Measurements from ENCODE around the gene TCHP. TPM values are rescaled to one million over a fixed set of nuclear protein-coding genes. Genes with fewer than 3 reads are reported as not detected.

The TCHP gene
- total and polyA plus RNA-seq, 2 of the 13 experiments (the other 11 are each of a cell fraction or from before 2014, with no cell fraction given), result 6.7 to 12.2 TPM

- Histone ChIP-seq H3K36me3 (replicated peaks in 1 of 2; ENCODE audit: control insufficient read depth in 1 of 2, insufficient read depth in 2 of 2, low read length in 2 of 2) (no peaks in the 10 kb centered on the region), H3K27me3 (ENCODE audit: control insufficient read depth in 1 of 2, insufficient read depth in 2 of 2, low read length in 2 of 2) (peaks cover 0 to 3% of the 10 kb centered on the region in 2 experiments; a peak in 2 of 5 replicates), H3K4me1 (ENCODE audit: insufficient read depth, low read length) (peaks cover 70% of the 10 kb centered on the region), H3K9ac (ENCODE audit: insufficient read depth, low read depth, low read length) (no peak overlapping the region), H4K20me1 (ENCODE audit: insufficient read depth, low read length) (no peaks in the 10 kb centered on the region), H3K4me3 (replicated peaks in 1 of 3; ENCODE audit: insufficient read depth in 1 of 3, low read depth in 2 of 3, low read length in 3 of 3) (no peak overlapping the region), H3K4me2 (ENCODE audit: low read depth, low read length) (no peak overlapping the region), H2AFZ (ENCODE audit: low read length) (no peak overlapping the region), H3K9me3 (ENCODE audit: low read length) (no peaks in the 10 kb centered on the region), H3K27ac (ENCODE audit: extremely low read length, insufficient read depth, low read length) (no peak overlapping the region), H3K79me2 (ENCODE audit: insufficient read depth, low read length) (peaks cover 9% of the 10 kb centered on the region)
- 75% methylated on average over 5 of the region's 6 CpGs for WGBS (ENCODE audit: low lambda C conversion rate)
- no peak for ATAC-seq
- CTCF ChIA-PET (ENCODE audit: low intra/inter-chr PET ratio, low total read pairs), result no interaction called here
- POLR2A ChIA-PET, result no interaction called here
- in situ Hi-C loops (cut with HindIII; ENCODE audit: extremely low pct_ligation_motif_present, low pct_unique_long_range_greater_than_20kb) (no loop called here), intact Hi-C loops (cut with micrococcal nuclease; ENCODE audit: unreplicated experiment) (no loop called here)
- peak; percentile 92 for TF ChIP-seq ZNF768 (CRISPR knock-in tag; IDR thresholded peaks at IDR 0.05)
- TF ChIP-seq GLMP (CRISPR knock-in tag; IDR thresholded peaks at IDR 0.05; ENCODE audit: borderline replicate concordance), result no peak
- no peak for TF ChIP-seq DNMT3B (CRISPR knock-in tag; conservative IDR thresholded peaks at IDR 0.05)
- TF ChIP-seq ZMYM3 (CRISPR knock-in tag; IDR thresholded peaks at IDR 0.05), result peak; percentile 27; the same call in 1 of the 2 replicates
- TF ChIP-seq, protein P1, sequence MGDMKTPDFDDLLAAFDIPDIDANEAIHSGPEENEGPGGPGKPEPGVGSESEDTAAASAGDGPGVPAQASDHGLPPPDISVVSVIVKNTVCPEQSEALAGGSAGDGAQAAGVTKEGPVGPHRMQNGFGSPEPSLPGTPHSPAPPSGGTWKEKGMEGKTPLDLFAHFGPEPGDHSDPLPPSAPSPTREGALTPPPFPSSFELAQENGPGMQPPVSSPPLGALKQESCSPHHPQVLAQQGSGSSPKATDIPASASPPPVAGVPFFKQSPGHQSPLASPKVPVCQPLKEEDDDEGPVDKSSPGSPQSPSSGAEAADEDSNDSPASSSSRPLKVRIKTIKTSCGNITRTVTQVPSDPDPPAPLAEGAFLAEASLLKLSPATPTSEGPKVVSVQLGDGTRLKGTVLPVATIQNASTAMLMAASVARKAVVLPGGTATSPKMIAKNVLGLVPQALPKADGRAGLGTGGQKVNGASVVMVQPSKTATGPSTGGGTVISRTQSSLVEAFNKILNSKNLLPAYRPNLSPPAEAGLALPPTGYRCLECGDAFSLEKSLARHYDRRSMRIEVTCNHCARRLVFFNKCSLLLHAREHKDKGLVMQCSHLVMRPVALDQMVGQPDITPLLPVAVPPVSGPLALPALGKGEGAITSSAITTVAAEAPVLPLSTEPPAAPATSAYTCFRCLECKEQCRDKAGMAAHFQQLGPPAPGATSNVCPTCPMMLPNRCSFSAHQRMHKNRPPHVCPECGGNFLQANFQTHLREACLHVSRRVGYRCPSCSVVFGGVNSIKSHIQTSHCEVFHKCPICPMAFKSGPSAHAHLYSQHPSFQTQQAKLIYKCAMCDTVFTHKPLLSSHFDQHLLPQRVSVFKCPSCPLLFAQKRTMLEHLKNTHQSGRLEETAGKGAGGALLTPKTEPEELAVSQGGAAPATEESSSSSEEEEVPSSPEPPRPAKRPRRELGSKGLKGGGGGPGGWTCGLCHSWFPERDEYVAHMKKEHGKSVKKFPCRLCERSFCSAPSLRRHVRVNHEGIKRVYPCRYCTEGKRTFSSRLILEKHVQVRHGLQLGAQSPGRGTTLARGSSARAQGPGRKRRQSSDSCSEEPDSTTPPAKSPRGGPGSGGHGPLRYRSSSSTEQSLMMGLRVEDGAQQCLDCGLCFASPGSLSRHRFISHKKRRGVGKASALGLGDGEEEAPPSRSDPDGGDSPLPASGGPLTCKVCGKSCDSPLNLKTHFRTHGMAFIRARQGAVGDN (CRISPR knock-in tag; IDR thresholded peaks at IDR 0.05), result no peak
- TF ChIP-seq ZNF629 (CRISPR knock-in tag; conservative IDR thresholded peaks at IDR 0.05), result peak; percentile 63
- no peak for TF ChIP-seq EHMT2 (IDR thresholded peaks at IDR 0.05; ENCODE audit: borderline replicate concordance, low read depth, low read length)
- TF ChIP-seq, protein P2, sequence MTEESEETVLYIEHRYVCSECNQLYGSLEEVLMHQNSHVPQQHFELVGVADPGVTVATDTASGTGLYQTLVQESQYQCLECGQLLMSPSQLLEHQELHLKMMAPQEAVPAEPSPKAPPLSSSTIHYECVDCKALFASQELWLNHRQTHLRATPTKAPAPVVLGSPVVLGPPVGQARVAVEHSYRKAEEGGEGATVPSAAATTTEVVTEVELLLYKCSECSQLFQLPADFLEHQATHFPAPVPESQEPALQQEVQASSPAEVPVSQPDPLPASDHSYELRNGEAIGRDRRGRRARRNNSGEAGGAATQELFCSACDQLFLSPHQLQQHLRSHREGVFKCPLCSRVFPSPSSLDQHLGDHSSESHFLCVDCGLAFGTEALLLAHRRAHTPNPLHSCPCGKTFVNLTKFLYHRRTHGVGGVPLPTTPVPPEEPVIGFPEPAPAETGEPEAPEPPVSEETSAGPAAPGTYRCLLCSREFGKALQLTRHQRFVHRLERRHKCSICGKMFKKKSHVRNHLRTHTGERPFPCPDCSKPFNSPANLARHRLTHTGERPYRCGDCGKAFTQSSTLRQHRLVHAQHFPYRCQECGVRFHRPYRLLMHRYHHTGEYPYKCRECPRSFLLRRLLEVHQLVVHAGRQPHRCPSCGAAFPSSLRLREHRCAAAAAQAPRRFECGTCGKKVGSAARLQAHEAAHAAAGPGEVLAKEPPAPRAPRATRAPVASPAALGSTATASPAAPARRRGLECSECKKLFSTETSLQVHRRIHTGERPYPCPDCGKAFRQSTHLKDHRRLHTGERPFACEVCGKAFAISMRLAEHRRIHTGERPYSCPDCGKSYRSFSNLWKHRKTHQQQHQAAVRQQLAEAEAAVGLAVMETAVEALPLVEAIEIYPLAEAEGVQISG (CRISPR knock-in tag; IDR thresholded peaks at IDR 0.05), result no peak
- TF ChIP-seq CHD4 (IDR thresholded peaks at IDR 0.05; ENCODE audit: borderline replicate concordance, low read length), result 0 out of 2 replicates have a peak, but pooled peaks have one; percentile 27
- no TSS peak for BruUV-seq (replicated peaks)
- no peak for FAIRE-seq
- DNase-seq (ENCODE audit: low spot score), result no peak
Observed at GRCh38 chr12:109896188-109896587, 3.9 kb upstream of the TCHP start.

Data from HepG2 (cell line).